Stimulated activated memory B cell treated with anti-CD40 and anti-IgM and Interleukin-4, amounts not matched to agents 10 μg/mL and 1 μg/mL and 100 μg/mL, for 72 hours (primary cell): Measurements from ENCODE around the gene DMAC1.

Experiments
- ATAC-seq: fragments of 150-1000 bp; cut with Tn5 transposase; 2 replicates; pipeline ENCODE4 v1.10.0; 2021
- H3K27ac Mint-ChIP-seq: one replicate; pipeline ENCODE4 v1.8.0; 2022; ENCODE audit warnings: mild to moderate bottlenecking, mixed read lengths
- H3K27me3 Mint-ChIP-seq: one replicate; pipeline ENCODE4 v1.8.0; 2022; ENCODE audit warnings: mixed read lengths
- H3K36me3 Mint-ChIP-seq: one replicate; pipeline ENCODE4 v1.8.0; 2022; ENCODE audit warnings: mixed read lengths
- H3K4me1 Mint-ChIP-seq: one replicate; pipeline ENCODE4 v1.8.0; 2022; ENCODE audit warnings: mixed read lengths
- H3K4me3 Mint-ChIP-seq: one replicate; pipeline ENCODE4 v1.8.0; 2022; ENCODE audit warnings: mild to moderate bottlenecking, moderate library complexity, mixed read lengths
- H3K9me3 Mint-ChIP-seq: one replicate; pipeline ENCODE4 v1.8.0; 2022; ENCODE audit warnings: mixed read lengths

Gene DMAC1

DNA sequence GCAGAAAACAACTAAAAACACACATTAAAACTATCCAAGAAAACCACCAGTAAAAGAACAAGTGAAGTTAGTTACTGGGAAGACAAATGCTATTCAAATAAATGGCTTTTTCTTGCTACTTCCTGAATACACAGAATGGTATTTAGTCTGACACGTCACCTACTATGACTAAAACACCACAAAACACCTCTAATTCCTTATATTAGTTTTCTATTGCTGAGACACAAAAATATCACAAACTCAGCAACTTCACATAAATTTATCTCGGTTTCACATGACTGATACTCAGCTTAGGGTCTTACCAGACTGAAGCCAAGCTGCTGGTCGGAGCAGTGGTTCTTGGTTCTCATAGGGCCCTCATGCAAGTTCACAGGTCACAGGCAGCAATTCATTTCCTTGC is 5.4 kb downstream of the DMAC1 start:
- peaks cover 40% of the 10 kb centered on the region for H3K36me3 Mint-ChIP-seq
- no peak overlapping the region for H3K27ac Mint-ChIP-seq
- no peaks in the 10 kb centered on the region for H3K27me3 Mint-ChIP-seq
- no peak overlapping the region for H3K4me3 Mint-ChIP-seq
- H3K4me1 Mint-ChIP-seq = peaks cover 19% of the 10 kb centered on the region
- H3K9me3 Mint-ChIP-seq = no peaks in the 10 kb centered on the region
- ATAC-seq = no peak

DNA sequence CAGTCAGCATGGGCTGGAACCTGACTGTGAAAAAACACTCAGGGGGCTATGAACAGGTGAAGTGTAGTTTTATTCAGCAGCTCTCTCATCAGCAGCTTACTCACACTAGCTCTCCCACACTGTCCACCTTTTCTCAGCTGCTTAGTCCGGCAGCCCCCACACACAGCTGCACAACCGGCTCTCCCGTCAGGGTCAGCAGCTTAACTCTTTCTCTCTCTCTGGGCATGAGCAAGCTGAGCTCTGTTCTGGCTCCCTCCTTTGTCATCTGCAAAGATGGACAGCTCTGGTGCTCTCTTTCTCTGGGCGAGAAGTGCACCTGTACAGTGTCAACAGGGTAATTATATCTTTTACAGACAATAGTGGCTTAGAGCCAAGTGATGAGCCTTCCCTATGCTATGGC is 8.2 kb downstream of the DMAC1 start:
- peaks cover 12% of the 10 kb centered on the region for H3K4me1 Mint-ChIP-seq
- H3K9me3 Mint-ChIP-seq = no peaks in the 10 kb centered on the region
- no peak overlapping the region for H3K4me3 Mint-ChIP-seq
- no peaks in the 10 kb centered on the region for H3K27me3 Mint-ChIP-seq
- no peak overlapping the region for H3K27ac Mint-ChIP-seq
- peaks cover 39% of the 10 kb centered on the region for H3K36me3 Mint-ChIP-seq
- no peak for ATAC-seq

DNA sequence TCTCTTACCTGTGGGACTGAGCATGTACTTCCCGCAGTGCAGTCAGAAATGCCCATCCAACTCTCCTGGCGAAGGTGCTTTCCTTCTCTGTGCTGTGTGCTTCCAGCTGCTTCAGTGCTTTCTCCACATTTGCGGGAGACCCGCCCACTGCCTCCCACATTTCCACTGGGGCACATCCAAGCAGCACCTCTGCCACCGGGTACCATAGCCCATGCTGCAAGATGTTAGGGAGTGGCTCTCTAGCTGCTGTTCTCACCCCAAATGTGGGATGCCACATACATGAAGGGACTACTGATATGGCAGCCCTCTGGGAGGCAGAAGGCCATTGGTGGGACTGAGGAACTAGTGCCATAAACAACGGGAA is 8.8 kb downstream of the DMAC1 start:
- no peaks in the 10 kb centered on the region for H3K27me3 Mint-ChIP-seq
- H3K4me3 Mint-ChIP-seq = no peak overlapping the region
- H3K9me3 Mint-ChIP-seq = no peaks in the 10 kb centered on the region
- H3K36me3 Mint-ChIP-seq = peaks cover 33% of the 10 kb centered on the region
- ATAC-seq = no peak
- peaks cover 12% of the 10 kb centered on the region for H3K4me1 Mint-ChIP-seq
- no peak overlapping the region for H3K27ac Mint-ChIP-seq

DNA sequence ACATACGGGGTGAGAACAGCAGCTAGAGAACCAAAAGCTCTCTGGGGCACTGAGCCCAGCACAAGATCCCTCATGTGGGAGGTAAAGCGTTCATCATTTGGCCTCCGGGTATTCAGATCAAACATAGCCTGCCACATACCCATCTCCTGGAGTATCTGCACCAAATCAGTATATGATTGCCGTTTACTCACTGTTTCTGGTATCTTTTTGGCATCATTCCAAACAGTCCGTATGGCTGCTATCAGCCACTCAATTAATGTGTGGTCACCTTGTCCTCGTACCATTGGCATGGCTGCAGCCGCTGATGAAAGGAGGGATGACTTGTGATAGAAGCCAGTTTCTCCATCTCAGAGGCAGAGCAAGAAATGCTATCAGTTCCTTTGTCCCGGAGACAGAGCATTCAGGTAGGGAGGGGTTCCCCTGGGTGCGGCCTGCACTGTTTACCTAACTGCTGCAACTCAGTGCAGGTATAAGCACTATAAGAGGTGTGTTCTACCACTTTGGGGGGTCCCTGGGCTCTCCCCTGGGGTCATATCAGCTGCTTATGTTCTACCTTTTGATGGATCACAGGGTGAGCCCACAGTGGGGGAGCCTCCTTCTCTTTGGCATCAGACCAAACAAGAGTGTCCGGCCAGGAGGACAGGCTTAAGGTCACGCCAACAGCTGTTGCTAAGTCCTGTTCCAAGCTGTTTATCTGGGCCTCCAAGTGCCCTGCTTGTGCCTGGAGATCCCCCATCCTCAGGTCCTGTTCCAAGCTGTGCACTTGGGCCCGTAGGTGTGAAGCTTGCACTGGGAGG is 9.4 kb downstream of the DMAC1 start:
- peaks cover 12% of the 10 kb centered on the region for H3K4me1 Mint-ChIP-seq
- H3K9me3 Mint-ChIP-seq = no peaks in the 10 kb centered on the region
- H3K4me3 Mint-ChIP-seq = no peak overlapping the region
- no peak overlapping the region for H3K27ac Mint-ChIP-seq
- ATAC-seq = no peak
- peaks cover 33% of the 10 kb centered on the region for H3K36me3 Mint-ChIP-seq
- H3K27me3 Mint-ChIP-seq = no peaks in the 10 kb centered on the region

DNA sequence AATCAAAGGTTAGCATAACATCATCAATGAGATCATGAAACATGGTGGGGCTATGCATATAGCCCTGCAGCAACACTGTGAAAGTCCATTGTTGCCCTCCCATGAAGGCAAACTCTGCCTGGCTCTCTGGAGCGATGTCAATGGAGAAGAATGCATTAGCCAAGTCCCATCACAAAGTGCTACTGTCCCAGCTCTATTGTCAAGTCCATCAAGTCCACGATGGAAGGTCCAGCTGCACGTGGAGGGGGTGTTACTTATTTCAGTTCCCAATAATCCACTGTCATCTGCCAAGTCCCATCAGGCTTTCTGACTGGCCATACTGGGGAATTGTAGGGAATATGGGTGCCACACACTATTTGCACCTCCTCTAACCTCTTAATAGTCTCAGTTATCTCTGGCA is 10.8 kb downstream of the DMAC1 start:
- H3K4me3 Mint-ChIP-seq = no peak overlapping the region
- H3K27me3 Mint-ChIP-seq = no peaks in the 10 kb centered on the region
- H3K27ac Mint-ChIP-seq = no peak overlapping the region
- no peaks in the 10 kb centered on the region for H3K9me3 Mint-ChIP-seq
- no peak for ATAC-seq
- peaks cover 12% of the 10 kb centered on the region for H3K4me1 Mint-ChIP-seq
- peaks cover 33% of the 10 kb centered on the region for H3K36me3 Mint-ChIP-seq

DNA sequence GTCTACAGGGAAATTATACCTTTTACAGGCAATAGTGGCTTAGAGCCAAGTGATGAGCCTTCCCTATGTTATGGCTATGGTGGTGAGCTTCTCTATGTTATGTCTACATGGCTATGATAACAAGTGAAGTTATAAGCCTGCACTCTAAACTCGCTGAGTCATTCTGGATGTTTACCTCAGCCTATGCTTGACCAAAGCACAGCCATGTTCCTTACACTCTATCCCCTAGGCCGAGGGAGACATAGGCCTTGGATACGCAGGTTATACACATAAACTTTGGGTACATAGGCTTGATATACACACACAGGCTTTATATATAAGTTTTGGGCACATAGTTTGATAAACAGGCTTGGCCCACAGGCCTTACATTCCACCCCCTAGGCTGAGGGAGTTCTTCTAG is 13.8 kb downstream of the DMAC1 start:
- Mint-ChIP-seq H3K27me3 (no peaks in the 10 kb centered on the region), H3K27ac (no peak overlapping the region), H3K9me3 (no peaks in the 10 kb centered on the region), H3K36me3 (peaks cover 10% of the 10 kb centered on the region), H3K4me3 (no peak overlapping the region), H3K4me1 (no peaks in the 10 kb centered on the region)
- no peak for ATAC-seq

DNA sequence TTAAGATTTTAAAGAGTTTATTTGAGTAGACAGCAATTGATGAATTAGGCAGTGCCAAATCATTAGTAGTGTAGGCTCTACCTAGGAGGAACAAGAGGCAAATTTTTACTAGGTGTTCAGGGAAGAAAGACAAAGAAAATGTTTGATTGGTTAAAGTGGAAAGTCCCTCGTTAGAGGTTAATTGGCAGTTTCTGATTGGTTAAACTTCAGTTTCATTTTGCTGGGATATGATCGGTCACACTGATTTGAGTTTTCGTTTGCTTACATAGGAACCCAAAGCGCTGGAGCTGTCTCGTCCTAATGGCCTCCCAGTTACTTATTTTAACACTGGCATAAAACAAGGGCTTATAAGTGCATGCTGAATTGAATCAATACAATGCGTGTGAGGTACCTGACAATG is 15.1 kb downstream of the DMAC1 start:
- Mint-ChIP-seq H3K27ac (no peak overlapping the region), H3K4me3 (no peak overlapping the region), H3K36me3 (peaks cover 10% of the 10 kb centered on the region), H3K27me3 (no peaks in the 10 kb centered on the region), H3K4me1 (no peaks in the 10 kb centered on the region), H3K9me3 (no peaks in the 10 kb centered on the region)
- no peak for ATAC-seq

DNA sequence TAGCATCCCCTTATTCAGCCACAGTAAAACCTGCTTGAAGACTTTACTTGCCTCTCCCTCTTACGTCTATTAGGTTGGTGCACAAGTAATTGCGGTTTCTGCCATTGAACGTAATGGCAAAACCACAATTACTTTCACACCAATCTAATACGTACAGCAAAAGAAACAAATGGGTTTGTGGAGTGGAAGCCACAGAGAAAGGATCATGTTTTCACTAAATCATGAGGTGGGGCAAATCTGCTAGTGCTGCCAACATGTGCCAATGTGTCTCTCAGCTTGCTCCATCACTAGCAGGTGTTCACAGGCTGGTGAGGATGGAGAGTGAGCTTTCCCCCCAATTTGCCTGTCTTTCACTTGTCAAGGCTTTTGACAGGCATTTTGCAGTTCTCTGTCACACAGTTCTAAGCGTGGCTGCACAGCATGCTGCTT is 15.9 kb downstream of the DMAC1 start:
- H3K27ac Mint-ChIP-seq = no peak overlapping the region
- no peak for ATAC-seq
- H3K4me1 Mint-ChIP-seq = no peaks in the 10 kb centered on the region
- no peak overlapping the region for H3K4me3 Mint-ChIP-seq
- no peaks in the 10 kb centered on the region for H3K27me3 Mint-ChIP-seq
- peaks cover 10% of the 10 kb centered on the region for H3K36me3 Mint-ChIP-seq
- H3K9me3 Mint-ChIP-seq = no peaks in the 10 kb centered on the region

DNA sequence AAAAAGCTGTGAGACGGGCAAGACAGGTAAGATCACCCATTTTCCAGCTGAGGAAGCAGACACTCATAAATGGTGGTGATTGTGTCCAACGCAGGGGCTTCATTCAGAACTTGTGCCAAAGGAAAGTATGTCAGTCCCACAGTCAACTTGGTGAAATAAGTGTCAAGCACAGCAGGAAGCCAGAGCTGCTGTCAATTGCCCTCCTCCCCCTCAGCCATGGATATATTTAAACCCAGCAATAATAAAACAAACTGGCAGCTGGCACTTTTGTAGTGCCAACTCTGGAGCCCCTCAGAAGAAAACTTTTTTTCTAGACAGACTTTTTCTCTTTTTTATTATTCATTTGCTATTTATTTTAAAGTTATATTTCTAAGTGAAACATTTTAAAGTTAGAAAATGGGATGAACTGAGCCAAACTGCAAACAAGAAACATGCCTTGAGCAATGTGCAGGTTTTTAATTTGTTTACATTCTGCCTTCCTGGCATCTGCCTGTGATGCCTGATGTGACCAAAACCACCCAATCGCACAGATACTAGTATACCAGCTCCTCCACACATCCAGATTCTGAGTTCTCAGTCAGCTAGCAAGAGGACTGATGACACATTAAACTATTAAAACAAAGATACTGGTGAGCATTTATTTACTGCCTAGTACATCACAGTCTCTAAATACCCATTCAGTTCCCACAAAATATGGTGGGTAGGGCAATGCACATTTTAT is 17.0 kb downstream of the DMAC1 start:
- no peak for ATAC-seq
- H3K9me3 Mint-ChIP-seq = no peaks in the 10 kb centered on the region
- H3K4me1 Mint-ChIP-seq = no peaks in the 10 kb centered on the region
- H3K36me3 Mint-ChIP-seq = peaks cover 10% of the 10 kb centered on the region
- H3K4me3 Mint-ChIP-seq = no peak overlapping the region
- no peak overlapping the region for H3K27ac Mint-ChIP-seq
- no peaks in the 10 kb centered on the region for H3K27me3 Mint-ChIP-seq

DNA sequence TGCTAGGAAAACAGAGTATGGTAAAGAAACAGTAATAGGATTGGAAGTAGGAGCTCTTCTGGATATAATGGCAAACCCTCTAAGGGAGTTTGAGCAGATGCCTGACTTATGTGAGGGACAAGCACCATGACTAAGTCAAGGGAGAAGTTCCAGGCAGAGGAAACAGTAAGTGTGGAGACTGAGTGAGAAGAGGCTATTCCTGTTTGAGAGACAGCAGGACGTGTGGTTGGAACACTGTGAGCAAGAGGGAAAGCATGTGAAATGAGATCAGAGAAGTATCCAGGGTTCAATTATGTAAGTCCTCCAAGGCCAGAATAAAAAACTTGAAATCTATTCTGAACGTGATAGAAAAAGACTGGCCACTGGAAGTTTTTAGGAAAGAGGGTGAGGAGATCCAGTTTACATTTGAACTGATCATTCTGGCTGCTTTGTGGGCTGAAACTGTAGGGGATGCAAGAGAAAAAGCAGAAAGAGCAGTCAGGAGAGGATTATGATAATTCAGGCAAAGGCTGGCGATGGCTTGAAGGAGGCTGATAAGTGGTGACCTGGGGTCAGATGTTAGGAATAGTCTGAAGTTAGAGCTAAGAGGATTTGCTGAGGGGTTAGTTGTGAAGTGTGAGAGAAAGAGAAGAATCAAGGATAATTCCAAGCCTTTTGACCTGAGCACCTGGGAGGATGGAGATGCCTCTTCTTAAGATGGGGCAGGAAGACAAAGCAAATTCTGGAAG is 19.2 kb downstream of the DMAC1 start:
- Mint-ChIP-seq H3K4me3 (no peak overlapping the region), H3K9me3 (no peaks in the 10 kb centered on the region), H3K36me3 (peaks cover under 1% of the 10 kb centered on the region), H3K27ac (no peak overlapping the region), H3K4me1 (no peaks in the 10 kb centered on the region), H3K27me3 (no peaks in the 10 kb centered on the region)
- no peak for ATAC-seq

DNA sequence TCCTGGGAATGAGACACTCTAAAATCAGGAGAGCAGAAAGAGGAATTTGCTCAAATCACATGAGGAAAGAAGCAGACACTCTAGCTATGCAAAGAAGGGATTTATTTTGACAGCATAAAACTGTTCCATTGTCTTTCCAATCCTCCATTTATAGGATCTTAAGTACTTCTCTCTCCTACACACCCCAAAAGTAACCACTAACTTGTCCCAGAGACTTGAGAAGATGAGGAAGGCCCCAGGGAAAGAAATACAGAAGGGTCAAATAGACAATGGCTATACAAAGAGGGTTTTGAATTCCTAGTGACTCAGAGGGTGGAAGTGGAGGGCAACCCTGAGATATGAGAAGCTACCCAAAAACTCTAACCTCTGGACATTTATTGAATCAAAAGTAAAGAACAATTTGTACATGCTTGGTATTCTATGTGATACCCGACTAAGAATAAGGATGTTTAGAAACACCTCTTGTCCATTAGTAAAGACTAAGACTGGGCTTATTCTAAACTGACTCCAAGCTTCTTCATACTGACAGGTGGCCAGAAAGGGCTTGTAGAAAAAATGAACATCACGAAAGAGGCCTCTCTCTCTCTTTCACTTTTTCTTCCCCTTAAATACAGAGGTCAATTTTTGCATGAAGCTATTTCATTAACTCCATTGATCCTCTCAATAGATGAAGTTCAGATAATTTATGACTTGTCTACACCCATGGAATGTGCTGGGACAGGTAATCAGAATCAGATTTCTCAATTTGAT is 20.6 kb downstream of the DMAC1 start:
- no peak for ATAC-seq
- no peaks in the 10 kb centered on the region for H3K9me3 Mint-ChIP-seq
- no peaks in the 10 kb centered on the region for H3K4me1 Mint-ChIP-seq
- no peaks in the 10 kb centered on the region for H3K27me3 Mint-ChIP-seq
- no peak overlapping the region for H3K4me3 Mint-ChIP-seq
- no peak overlapping the region for H3K27ac Mint-ChIP-seq
- H3K36me3 Mint-ChIP-seq = no peaks in the 10 kb centered on the region

DNA sequence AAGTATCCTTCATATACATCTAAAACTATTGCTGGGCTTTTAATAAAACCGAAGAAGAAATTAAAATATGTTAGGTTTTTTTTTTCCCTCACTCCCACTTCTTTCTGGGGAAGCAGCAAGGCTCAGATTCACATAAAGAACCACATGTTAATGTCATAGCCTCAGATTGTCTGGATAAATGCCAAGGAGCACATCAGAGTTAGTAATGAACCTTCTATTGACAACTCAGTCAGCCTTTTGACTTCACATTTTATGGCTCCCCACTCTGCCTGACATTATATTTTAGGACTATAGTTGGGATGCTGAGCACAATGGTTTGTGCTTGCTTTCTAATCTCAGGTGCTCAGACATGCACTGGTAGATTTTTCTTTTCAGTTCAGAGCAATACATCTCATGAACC is 21.8 kb downstream of the DMAC1 start:
- Mint-ChIP-seq H3K4me3 (no peak overlapping the region), H3K27ac (no peak overlapping the region), H3K9me3 (no peaks in the 10 kb centered on the region), H3K27me3 (no peaks in the 10 kb centered on the region), H3K36me3 (no peaks in the 10 kb centered on the region), H3K4me1 (no peaks in the 10 kb centered on the region)
- no peak for ATAC-seq

DNA sequence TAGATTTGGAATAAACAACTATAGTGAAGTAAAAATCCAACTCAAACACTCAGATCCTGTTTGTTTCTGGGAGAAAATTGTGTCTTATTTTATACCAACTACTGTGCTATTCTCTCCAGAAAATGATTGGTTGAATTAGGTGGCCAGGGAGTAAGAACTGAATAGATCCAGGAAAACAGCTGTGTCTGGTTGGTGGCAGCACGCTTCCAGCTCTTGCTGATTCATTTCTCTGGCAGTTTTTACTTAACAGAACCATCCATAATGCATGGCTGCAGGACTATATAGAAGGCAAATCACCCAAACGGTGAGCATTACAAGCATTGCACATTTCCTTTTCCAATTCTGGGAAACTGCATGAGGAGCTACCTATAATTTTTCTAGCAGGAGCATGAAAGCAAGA is 29.5 kb downstream of the DMAC1 start:
- Mint-ChIP-seq H3K27me3 (peaks cover 13% of the 10 kb centered on the region), H3K9me3 (peaks cover under 1% of the 10 kb centered on the region), H3K36me3 (no peaks in the 10 kb centered on the region), H3K4me3 (no peak overlapping the region), H3K27ac (no peak overlapping the region), H3K4me1 (no peaks in the 10 kb centered on the region)
- no peak for ATAC-seq

DNA sequence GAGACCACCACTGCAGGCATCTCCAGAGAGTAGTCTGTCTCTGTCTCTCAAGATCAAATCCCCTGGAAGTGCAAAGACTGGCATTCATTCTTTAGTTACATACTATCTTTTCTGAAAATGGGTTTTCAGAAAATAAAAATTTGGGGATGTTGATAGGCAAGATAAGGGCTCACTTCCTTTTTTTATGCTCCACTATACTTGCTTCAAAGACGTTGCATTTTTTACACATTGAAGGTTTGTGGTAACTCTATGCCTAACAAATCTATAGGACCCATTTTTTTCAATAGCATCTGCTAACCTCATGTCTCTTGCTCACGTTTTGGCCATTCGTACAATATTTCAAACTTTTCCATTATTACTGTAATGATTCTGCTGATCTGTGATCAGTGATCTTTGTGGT is 37.0 kb downstream of the DMAC1 start:
- Mint-ChIP-seq H3K36me3 (no peaks in the 10 kb centered on the region), H3K9me3 (peaks cover 3% of the 10 kb centered on the region), H3K4me1 (peaks cover 6% of the 10 kb centered on the region), H3K4me3 (no peak overlapping the region), H3K27ac (no peak overlapping the region), H3K27me3 (no peaks in the 10 kb centered on the region)
- no peak for ATAC-seq

DNA sequence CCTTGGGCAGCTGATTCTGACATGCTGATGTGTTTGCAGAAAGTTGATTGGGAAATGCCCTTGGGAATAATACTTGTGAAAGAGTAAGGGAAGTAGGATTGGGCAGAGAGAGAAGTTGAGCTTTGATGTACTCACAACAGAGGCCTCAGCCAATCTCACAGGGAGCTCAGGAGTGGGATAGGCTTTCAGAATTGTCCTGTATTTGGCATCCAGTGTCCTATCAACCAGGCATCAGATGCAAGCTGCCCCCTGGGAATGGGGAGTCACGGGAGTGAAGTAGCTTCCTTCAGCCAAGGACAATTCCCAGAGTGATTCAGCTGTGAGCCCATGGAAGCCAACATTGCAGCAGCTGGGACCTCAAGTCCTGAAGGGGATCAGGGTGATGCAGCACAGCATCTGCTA is 39.6 kb downstream of the DMAC1 start:
- H3K27ac Mint-ChIP-seq = no peak overlapping the region
- H3K4me1 Mint-ChIP-seq = peaks cover 13% of the 10 kb centered on the region
- H3K27me3 Mint-ChIP-seq = no peaks in the 10 kb centered on the region
- H3K4me3 Mint-ChIP-seq = no peak overlapping the region
- no peaks in the 10 kb centered on the region for H3K36me3 Mint-ChIP-seq
- H3K9me3 Mint-ChIP-seq = peaks cover under 1% of the 10 kb centered on the region
- no peak for ATAC-seq
